HG03439 (cell line): ENCODE results near the gene VANGL1.
"Not testable (repeated sequence)": the region's sequence is repeated elsewhere in the genome, so short reads cannot be mapped to it uniquely, and the experiment has no call there.

Source experiments
- ATAC-seq: cut with Tn5 transposase; IDR thresholded peaks from one replicate; pipeline ENCODE4 v1.9.1; 2021; ENCODE audit warnings: mild to moderate bottlenecking, moderate library complexity; ENCODE audit not compliant: unreplicated experiment

VANGL1 gene

GRCh38 chr1:115641762-115642167 is at the start of gene VANGL1:
Gene VANGL1, plus strand, starts transcription at chr1:115641970. Its CDS starts 9,444 bp downstream, at chr1:115651414.
- ATAC-seq = peak; percentile 60

GRCh38 chr1:115592264-115592663 is 49.5 kb upstream of the VANGL1 start:
- ATAC-seq = no peak

GRCh38 chr1:115593365-115594259 is 48.2 kb upstream of the VANGL1 start:
- ATAC-seq = no peak

- ATAC-seq = no peak
Observed at GRCh38 chr1:115594600-115594999, 47.2 kb upstream of the VANGL1 start.

GRCh38 chr1:115595279-115596079 is 46.3 kb upstream of the VANGL1 start:
- no peak for ATAC-seq

- ATAC-seq = no peak
Observed at GRCh38 chr1:115596080-115596780, 45.5 kb upstream of the VANGL1 start.

GRCh38 chr1:115604508-115604907 is 37.3 kb upstream of the VANGL1 start:
- no peak for ATAC-seq

GRCh38 chr1:115606305-115606704 is 35.5 kb upstream of the VANGL1 start:
- ATAC-seq = no peak

- no peak for ATAC-seq
Observed at GRCh38 chr1:115609021-115609420, 32.7 kb upstream of the VANGL1 start.

- no peak for ATAC-seq
Observed at GRCh38 chr1:115613767-115614166, 28.0 kb upstream of the VANGL1 start.

GRCh38 chr1:115620453-115620852 is 21.3 kb upstream of the VANGL1 start:
- no peak for ATAC-seq

- no peak for ATAC-seq
Observed at GRCh38 chr1:115620950-115621349, 20.8 kb upstream of the VANGL1 start.

- ATAC-seq = no peak
Observed at GRCh38 chr1:115624859-115625258, 16.9 kb upstream of the VANGL1 start.

- ATAC-seq = no peak
Observed at GRCh38 chr1:115630342-115630741, 11.4 kb upstream of the VANGL1 start.

GRCh38 chr1:115632251-115633026 is 9.3 kb upstream of the VANGL1 start:
- ATAC-seq = no peak

- not testable (repeated sequence) for ATAC-seq
Observed at GRCh38 chr1:115633606-115634005, 8.2 kb upstream of the VANGL1 start.

- ATAC-seq = not testable (repeated sequence)
Observed at GRCh38 chr1:115637247-115637646, 4.5 kb upstream of the VANGL1 start.

- no peak for ATAC-seq
Observed at GRCh38 chr1:115640384-115640783, 1.4 kb upstream of the VANGL1 start.

GRCh38 chr1:115642168-115643072 is 650 bp downstream of the VANGL1 start:
- peak; percentile 69 for ATAC-seq
